Cardiac fibroblast (primary cell): ENCODE results near the gene FOXD3.

Experiments used
- DNase-seq, 2 donors: peaks; one replicate each; pipeline versions ENCODE4 v3.0.0 to v3.0.0-alpha.2; 2010; ENCODE audit warnings: low read depth in 2 of 2
- H3K4me3 ChIP-seq, 2 donors: replicated peaks in 1 of 2; 1 replicate in 1 of 2; 2 replicates in 1 of 2; pipeline ENCODE4 v1.5.1; 2011; ENCODE audit warnings: low read depth in 2 of 2, low read length in 2 of 2, mild to moderate bottlenecking in 2 of 2, moderate library complexity in 1 of 2
- CTCF ChIP-seq: IDR thresholded peaks from one replicate; pipeline ENCODE4 v1.5.1; 2011; ENCODE audit warnings: low read depth, mild to moderate bottlenecking, low read length, inconsistent platforms

FOXD3 gene

GRCh38 chr1:63316598-63316983 is 5.8 kb upstream of the FOXD3 start:
- no peak for TF ChIP-seq CTCF
- no peak overlapping the region for H3K4me3 ChIP-seq
- no peak for DNase-seq

- DNase-seq, result peak; percentile 65 to 69
- peak; percentile 56 for TF ChIP-seq CTCF
- peak overlapping the region; percentile 23 to 34 for H3K4me3 ChIP-seq
Observed at GRCh38 chr1:63316984-63317816, 5.2 kb upstream of the FOXD3 start.

- DNase-seq, result no peak
- TF ChIP-seq CTCF, result no peak
- H3K4me3 ChIP-seq, result no peak overlapping the region
Observed at GRCh38 chr1:63317817-63318152, 4.6 kb upstream of the FOXD3 start.

GRCh38 chr1:63318201-63318979 is 4.0 kb upstream of the FOXD3 start:
- TF ChIP-seq CTCF, result no peak
- H3K4me3 ChIP-seq, result no peak overlapping the region
- no peak for DNase-seq

GRCh38 chr1:63319046-63320021 is 3.0 kb upstream of the FOXD3 start:
- TF ChIP-seq CTCF, result no peak
- no peak overlapping the region for H3K4me3 ChIP-seq
- DNase-seq, result no peak

- no peak for DNase-seq
- TF ChIP-seq CTCF, result no peak
- no peak overlapping the region for H3K4me3 ChIP-seq
Observed at GRCh38 chr1:63320022-63320721, 2.2 kb upstream of the FOXD3 start.
